NCI-H2227 treated with DMSO at 0.1 percent for 48 hours (cell line): ENCODE data around the gene VAT1L.

ENCODE experiments used
- DNase-seq: peaks from one replicate; lab custom pipeline; 2025; lab: John Stamatoyannopoulos, UW

The VAT1L gene

GRCh38 chr16:77869997-77870813 is 81.8 kb downstream of the VAT1L start:
- no peak for DNase-seq

DNA sequence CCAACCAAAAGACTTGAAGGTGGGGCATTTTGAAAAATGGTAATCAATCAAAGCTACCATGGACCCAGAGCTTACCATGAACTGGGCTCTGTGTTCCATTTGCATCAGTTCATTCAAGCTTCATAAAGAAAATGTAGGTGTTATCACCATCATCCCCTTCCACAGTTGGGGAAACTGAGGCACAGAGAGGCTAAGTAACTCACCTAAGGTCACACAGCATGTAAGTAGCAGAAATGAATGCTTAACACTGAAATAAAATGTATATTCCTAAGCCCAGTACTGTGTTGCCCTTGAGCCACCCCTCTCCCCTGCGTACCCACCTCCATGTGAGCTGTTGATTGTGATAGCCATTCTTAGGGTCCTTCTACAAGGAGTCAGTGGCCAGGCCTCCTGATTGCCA is 83.6 kb downstream of the VAT1L start:
- no peak for DNase-seq

- DNase-seq, result no peak
Measured at GRCh38 chr16:77873066-77873465, 84.7 kb downstream of the VAT1L start.

- no peak for DNase-seq
Measured at GRCh38 chr16:77874347-77874746, 86.0 kb downstream of the VAT1L start.

- no peak for DNase-seq
Measured at GRCh38 chr16:77876776-77877175, 88.4 kb downstream of the VAT1L start.

DNA sequence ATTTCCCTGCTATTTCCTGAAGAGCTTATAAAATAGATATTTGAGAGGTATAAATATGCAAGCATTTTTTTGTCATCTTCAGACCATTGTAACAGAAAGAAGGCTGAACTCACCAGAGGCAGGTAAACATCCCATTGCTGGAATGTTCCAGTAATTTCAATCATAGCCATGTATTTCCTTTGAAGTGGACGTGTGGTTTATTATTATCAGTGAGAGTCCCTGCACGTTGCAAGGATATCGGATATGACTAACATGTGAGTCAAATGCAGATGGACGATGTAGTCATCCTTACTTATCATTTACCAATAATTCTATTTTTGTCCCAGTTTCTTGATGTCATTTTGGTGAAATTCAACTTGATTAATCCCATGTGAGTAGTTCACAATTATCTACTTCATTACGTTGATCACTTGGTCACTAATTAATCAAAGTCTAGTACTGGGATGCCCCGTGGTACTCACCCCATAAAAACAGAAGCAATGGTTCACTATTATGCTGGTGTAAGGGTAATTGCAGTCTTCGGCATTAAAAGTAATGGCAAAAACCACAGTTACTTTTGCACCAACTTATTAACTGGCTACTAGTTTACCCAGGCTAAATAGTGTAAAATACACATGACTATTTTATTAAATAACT is 89.5 kb downstream of the VAT1L start:
- DNase-seq, result no peak

- peak; percentile 12 for DNase-seq
Measured at GRCh38 chr16:77881355-77882030, 93.1 kb downstream of the VAT1L start.

DNA sequence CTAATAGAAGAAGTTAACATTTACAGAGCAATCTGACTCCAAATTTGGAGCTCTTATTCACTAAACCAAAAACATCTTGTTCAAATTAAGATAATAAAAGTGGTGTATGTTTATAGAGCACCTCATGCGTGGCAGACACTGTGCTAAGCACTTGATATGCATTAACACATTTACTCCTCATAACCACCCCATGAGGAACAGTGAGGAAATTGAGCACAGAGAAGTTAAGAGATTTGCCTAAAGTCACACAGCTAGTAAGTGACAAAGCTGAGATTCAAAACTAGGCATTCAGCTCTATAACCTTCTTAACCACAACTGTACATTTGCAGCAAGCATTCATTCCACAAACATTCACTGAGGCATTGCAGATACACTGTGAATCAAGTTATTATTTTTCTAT is 94.0 kb downstream of the VAT1L start:
- DNase-seq, result no peak

GRCh38 chr16:77885571-77886295 is 97.4 kb downstream of the VAT1L start:
- no peak for DNase-seq

DNA sequence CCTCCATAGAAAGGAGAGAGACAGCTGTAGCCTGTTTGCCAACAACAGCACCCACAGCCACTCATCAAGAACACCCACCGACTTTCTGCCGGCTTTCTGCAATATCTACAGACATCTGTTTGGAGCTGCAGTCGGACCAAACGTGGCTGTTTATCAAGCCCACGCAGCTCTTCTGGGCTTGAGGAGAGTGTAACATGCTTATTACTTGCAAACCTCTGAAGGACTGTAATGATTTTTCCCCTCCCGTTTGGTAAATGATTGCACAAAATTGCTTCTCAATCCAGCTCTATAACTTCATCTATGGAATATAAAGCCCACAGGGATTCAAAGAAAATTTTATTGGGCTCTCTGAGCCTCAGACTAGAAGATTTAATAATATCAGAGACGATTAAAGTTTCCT is 100.5 kb downstream of the VAT1L start:
- peak; percentile 8 for DNase-seq

DNA sequence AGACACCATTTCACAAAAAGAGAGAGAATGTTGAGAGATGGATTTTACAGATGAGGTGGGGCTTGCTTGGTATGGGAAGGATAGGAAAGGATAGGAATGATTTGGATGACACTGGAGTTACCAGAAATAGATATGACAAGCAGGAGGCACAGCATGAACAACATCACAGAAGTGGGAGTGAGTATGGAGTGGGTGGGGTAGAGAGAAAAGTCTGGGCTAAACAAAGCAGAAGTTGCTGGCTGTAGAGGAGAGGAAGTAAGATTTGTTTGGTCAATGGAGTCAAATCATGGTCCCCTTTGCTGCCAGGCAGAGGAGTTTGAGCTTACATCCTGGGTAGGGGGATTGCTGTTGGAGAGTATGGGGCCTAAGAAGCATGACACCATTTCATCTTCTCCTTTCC is 101.7 kb downstream of the VAT1L start:
- DNase-seq, result no peak

- no peak for DNase-seq
Measured at GRCh38 chr16:77894162-77894561, 105.8 kb downstream of the VAT1L start.

DNA sequence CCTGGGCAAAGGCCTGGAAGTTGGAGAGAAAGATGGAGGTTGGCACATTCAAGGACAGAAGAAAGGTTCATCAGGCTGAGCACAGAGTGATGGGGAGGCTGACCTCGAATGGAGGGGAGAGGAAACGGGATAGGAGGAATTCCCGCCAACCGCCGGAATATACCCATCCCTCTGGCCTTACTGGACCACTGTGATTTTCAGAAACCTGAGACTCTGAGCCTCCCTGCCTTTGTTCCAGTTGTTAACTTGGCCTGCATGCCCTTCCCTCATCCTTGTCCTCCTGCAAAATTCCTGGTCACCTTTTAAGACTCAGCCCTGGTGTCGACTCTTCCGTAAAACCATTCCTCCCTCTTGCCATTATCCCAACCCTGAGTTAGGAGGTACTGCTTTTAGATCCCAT is 107.6 kb downstream of the VAT1L start:
- DNase-seq, result no peak

- peak; percentile 65 for DNase-seq
Measured at GRCh38 chr16:77896415-77897128, 108.2 kb downstream of the VAT1L start.

DNA sequence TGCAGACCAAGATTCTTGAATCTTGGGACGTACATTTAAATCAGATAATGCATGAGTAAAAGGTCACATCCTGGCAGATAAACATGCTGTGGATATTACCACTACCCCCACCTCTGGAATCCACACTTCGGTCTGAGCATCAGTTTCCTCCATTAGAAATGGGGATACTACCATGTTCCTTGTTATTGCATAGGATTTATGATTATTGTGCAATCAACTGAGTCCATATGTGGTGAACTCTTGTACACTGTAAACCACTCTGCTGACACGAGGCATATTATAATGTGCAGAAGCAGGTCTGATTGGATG is 108.7 kb downstream of the VAT1L start:
- DNase-seq, result no peak

DNA sequence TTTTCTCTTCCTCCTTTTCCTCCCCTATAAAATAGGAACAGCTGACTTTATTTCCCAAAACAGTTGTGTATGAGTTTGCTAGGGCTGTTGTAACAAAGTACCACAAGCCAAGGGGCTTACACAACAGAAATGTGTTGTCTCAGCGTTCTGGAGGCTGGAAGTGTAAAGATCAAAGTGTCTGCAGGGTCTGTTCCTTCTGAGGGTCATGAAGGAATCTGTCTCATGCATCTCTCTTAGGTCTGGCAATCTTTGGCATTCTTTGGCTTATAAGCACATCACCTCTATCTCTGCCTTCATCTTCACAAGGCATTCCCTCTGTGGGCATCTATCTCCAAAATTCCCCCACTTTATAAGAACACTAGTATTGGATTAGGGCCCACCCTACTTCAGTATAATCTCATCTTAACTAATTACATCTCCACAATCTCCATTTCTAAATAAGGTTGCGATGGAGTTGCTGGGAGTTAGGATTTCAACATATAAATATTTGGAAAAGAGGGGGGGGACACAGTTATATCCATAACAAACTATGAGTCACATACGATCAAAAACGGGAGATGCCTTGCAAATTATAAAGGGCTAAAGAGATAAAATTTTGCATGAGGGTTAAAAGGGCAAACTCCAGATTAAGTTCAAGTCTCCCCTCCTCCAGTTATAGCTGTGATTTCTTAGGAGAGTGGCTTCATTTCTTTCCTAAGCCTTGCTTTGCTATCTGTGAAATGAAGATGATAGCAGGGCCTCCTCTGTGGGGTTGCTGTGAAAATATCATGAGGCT is 109.7 kb downstream of the VAT1L start:
- no peak for DNase-seq

GRCh38 chr16:77898671-77899211 is 110.4 kb downstream of the VAT1L start:
- no peak for DNase-seq

- DNase-seq, result no peak
Measured at GRCh38 chr16:77899416-77899815, 111.1 kb downstream of the VAT1L start.

DNA sequence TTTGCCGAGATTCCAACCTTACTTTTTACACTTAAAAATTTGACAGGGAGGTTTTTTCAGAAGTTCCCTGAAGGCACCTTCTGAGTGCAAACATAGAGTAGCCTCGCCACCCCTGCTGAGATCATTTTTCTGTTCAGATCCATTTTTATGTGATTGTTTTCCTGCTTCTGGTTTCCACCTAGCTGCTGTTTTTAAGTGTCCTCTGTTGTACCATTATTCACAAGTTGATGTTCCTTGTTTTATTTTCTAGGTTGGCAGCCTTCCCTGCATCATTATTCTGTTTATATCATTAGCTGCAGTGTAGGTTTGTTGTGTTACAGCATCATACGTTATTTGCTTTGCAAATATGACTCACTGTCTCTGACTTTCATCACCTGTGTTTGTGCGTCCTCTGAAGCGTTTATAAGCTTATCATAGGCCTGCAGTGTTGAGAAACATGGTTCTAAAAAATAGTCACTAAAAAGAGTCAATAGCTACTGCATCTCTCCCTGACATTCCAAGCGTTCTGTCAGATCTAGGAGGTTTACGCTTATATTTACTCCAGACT is 117.1 kb downstream of the VAT1L start:
- DNase-seq, result no peak

DNA sequence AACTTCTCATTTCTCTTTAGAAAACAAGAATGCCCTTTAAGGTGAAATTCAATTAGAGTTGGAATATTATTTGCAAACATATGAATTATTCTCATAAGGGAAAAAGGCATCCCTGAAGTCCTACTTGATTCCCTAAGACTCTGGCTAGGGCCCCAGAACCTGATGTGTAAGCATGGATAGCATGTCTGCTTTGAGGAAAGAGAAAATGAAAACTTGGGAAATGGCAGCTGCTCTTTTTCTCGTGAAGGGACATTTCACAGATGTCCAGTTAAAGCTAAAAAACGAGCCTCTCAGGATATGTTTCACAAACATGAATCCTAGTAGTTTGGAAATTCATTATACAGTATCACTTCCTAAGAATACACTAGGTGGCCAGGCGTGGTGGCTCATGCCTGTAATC is 121.7 kb downstream of the VAT1L start:
- DNase-seq, result no peak

DNA sequence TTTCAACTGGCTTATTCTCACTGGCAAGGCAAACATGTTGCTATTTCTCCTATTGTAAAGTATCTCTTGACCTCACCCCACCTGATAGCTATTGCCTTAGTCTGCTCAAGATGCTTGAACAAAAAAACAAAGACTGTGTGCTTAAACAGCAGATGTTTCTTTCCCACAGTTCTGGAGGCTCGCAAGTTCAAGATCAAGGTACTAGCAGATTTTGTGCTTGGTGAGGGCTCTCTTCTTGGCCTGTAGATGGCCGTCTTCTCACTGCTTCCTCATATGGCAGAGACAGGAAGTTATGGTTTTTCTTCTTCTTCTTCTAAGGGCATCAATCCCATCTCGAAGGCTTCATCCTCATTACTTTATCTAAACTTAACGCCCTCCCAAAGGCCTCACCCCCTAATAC is 124.3 kb downstream of the VAT1L start:
- DNase-seq, result no peak
